ENCODE data around the gene SLC4A7. TPM values are rescaled to one million over a fixed set of nuclear protein-coding genes. Genes with fewer than 3 reads are reported as not detected.

Gene SLC4A7
- total and polyA plus RNA-seq, 3 donors from 2014 or later: 17.7 to 46.6 (median 43.2) TPM

GRCh38 chr3:27509376-27509775, 25.2 kb upstream of the SLC4A7 start:
- Histone ChIP-seq H3K36me3 (ENCODE audit: low read depth, missing control alignments) (no peaks in the 10 kb centered on the region), H3K27me3 (no peaks in the 10 kb centered on the region), H3K9me3 (no peaks in the 10 kb centered on the region), H3K27ac (no peak overlapping the region), H3K4me1 (no peaks in the 10 kb centered on the region), H3K4me3 (no peak overlapping the region)
- 87 to 94% methylated on average over 2 of the region's 2 CpGs for WGBS, 2 donors
- no peak for TF ChIP-seq POLR2A (IDR thresholded peaks at IDR 0.05)
- TF ChIP-seq CTCF (IDR thresholded peaks at IDR 0.05): no peak
- DNase-seq: no peak
- intact Hi-C loops (cut with DNase I; ENCODE audit: low total_unique reads): no loop called here

GRCh38 chr3:27508424-27508823, 24.2 kb upstream of the SLC4A7 start:
- Histone ChIP-seq H3K36me3 (ENCODE audit: low read depth, missing control alignments) (no peaks in the 10 kb centered on the region), H3K27me3 (no peaks in the 10 kb centered on the region), H3K4me1 (no peaks in the 10 kb centered on the region), H3K27ac (no peak overlapping the region), H3K4me3 (no peak overlapping the region), H3K9me3 (no peaks in the 10 kb centered on the region)
- no peak for TF ChIP-seq POLR2A (IDR thresholded peaks at IDR 0.05)
- TF ChIP-seq CTCF (IDR thresholded peaks at IDR 0.05): no peak
- intact Hi-C loops (cut with DNase I; ENCODE audit: low total_unique reads): no loop called here
- DNase-seq: no peak
- 78 to 83% methylated on average over 2 of the region's 2 CpGs for WGBS, 2 donors

GRCh38 chr3:27507515-27508266, 23.5 kb upstream of the SLC4A7 start:
- no peak overlapping the region for H3K27ac ChIP-seq
- no peak for DNase-seq
- TF ChIP-seq CTCF (IDR thresholded peaks at IDR 0.05): no peak
- no peak for TF ChIP-seq POLR2A (IDR thresholded peaks at IDR 0.05)

GRCh38 chr3:27507111-27507510, 22.9 kb upstream of the SLC4A7 start:
- 56 to 73% methylated on average over 1 of the region's 1 CpG for WGBS, 2 donors
- no peak overlapping the region for H3K4me3 ChIP-seq
- no peaks in the 10 kb centered on the region for H3K9me3 ChIP-seq
- H3K27me3 ChIP-seq: no peaks in the 10 kb centered on the region
- no peak overlapping the region for H3K27ac ChIP-seq
- no peak for TF ChIP-seq CTCF (IDR thresholded peaks at IDR 0.05)
- TF ChIP-seq POLR2A (IDR thresholded peaks at IDR 0.05): no peak
- no peaks in the 10 kb centered on the region for H3K4me1 ChIP-seq
- no peaks in the 10 kb centered on the region for H3K36me3 ChIP-seq (ENCODE audit: low read depth, missing control alignments)
- DNase-seq: no peak
- intact Hi-C loops (cut with DNase I; ENCODE audit: low total_unique reads): no loop called here

More at GRCh38 chr3:27507515-27508266, 23.5 kb upstream of the SLC4A7 start:
- Histone ChIP-seq H3K4me1 (no peaks in the 10 kb centered on the region), H3K9me3 (no peaks in the 10 kb centered on the region), H3K4me3 (no peak overlapping the region), H3K27me3 (no peaks in the 10 kb centered on the region), H3K36me3 (ENCODE audit: low read depth, missing control alignments) (no peaks in the 10 kb centered on the region)
- 46 to 60% methylated on average over 2 of the region's 2 CpGs for WGBS, 2 donors
- intact Hi-C loops (cut with DNase I; ENCODE audit: low total_unique reads): no loop called here

GRCh38 chr3:27504749-27505148, 20.6 kb upstream of the SLC4A7 start:
- H3K9me3 ChIP-seq: no peaks in the 10 kb centered on the region
- H3K27ac ChIP-seq: no peak overlapping the region
- no peaks in the 10 kb centered on the region for H3K36me3 ChIP-seq (ENCODE audit: low read depth, missing control alignments)
- intact Hi-C loops (cut with DNase I; ENCODE audit: low total_unique reads): no loop called here
- H3K4me1 ChIP-seq: no peaks in the 10 kb centered on the region
- no peak overlapping the region for H3K4me3 ChIP-seq
- no peak for DNase-seq
- TF ChIP-seq POLR2A (IDR thresholded peaks at IDR 0.05) (no peak), CTCF (IDR thresholded peaks at IDR 0.05) (no peak)
- no peaks in the 10 kb centered on the region for H3K27me3 ChIP-seq
- WGBS, 2 donors: 88 to 100% methylated on average over 1 of the region's 1 CpG
